MM.1S (cell line): ENCODE results near the gene ARHGAP32.

Experiments used
- DNase-seq: peaks from one replicate; pipeline ENCODE4 v3.0.0-alpha.2; 2015
- H2AFZ ChIP-seq: fragments of 300-600 bp; sonication (generic); 2 replicates; pipeline ENCODE4 v1.6.0; 2016; ENCODE audit warnings: antibody characterized with exemption, low read length
- H3F3A ChIP-seq: fragments of 300-600 bp; sonication (generic); 2 replicates; pipeline ENCODE4 v1.6.1; 2016; ENCODE audit warnings: mild to moderate bottlenecking, antibody characterized with exemption, low read length, moderate library complexity, mixed read lengths; ENCODE audit not compliant: insufficient read depth
- H3K27ac ChIP-seq: fragments of 300-600 bp; sonication (generic); 2 replicates; pipeline ENCODE4 v1.5.1; 2016; ENCODE audit warnings: mild to moderate bottlenecking, low read length
- H3K27me3 ChIP-seq: fragments of 300-600 bp; sonication (generic); replicated peaks from 2 replicates; pipeline ENCODE4 v1.6.0; 2016; ENCODE audit warnings: low read length; ENCODE audit not compliant: insufficient read depth
- H3K36me3 ChIP-seq: fragments of 300-600 bp; sonication (generic); replicated peaks from 2 replicates; pipeline ENCODE4 v1.6.1; 2016; ENCODE audit warnings: mild to moderate bottlenecking, low read length, mixed read lengths; ENCODE audit not compliant: insufficient read depth
- H3K4me1 ChIP-seq: fragments of 300-600 bp; sonication (generic); 2 replicates; pipeline ENCODE4 v1.6.1; 2016; ENCODE audit warnings: low read length, mixed read lengths
- H3K4me2 ChIP-seq: fragments of 300-600 bp; sonication (generic); 2 replicates; pipeline ENCODE4 v1.6.0; 2016; ENCODE audit warnings: low read depth, low read length
- H3K4me3 ChIP-seq: fragments of 300-600 bp; sonication (generic); 2 replicates; pipeline ENCODE4 v1.5.1; 2016; ENCODE audit warnings: low read length, mixed read lengths
- H3K79me2 ChIP-seq: fragments of 300-600 bp; sonication (generic); 2 replicates; pipeline ENCODE4 v1.6.1; 2016; ENCODE audit warnings: mixed run types, low read length, mixed read lengths
- H3K9ac ChIP-seq: fragments of 300-600 bp; sonication (generic); 2 replicates; pipeline ENCODE4 v1.6.1; 2016; ENCODE audit warnings: low read length, mixed read lengths
- H3K9me2 ChIP-seq: fragments of 300-600 bp; sonication (generic); replicated peaks from 2 replicates; pipeline ENCODE4 v1.6.1; 2016; ENCODE audit warnings: mild to moderate bottlenecking, low read length, mixed read lengths; ENCODE audit not compliant: insufficient read depth
- H3K9me3 ChIP-seq: fragments of 300-600 bp; sonication (generic); replicated peaks from 2 replicates; pipeline ENCODE4 v1.6.1; 2016; ENCODE audit warnings: mild to moderate bottlenecking, low read length, mixed read lengths; ENCODE audit not compliant: insufficient read depth
- H4K20me1 ChIP-seq: fragments of 300-600 bp; sonication (generic); 2 replicates; pipeline ENCODE4 v1.6.1; 2016; ENCODE audit warnings: mild to moderate bottlenecking, low read length, moderate library complexity, mixed read lengths; ENCODE audit not compliant: insufficient read depth
- CTCF ChIP-seq: fragments of 300-600 bp; sonication (generic); IDR thresholded peaks from 2 replicates; pipeline ENCODE4 v1.5.1; 2016; ENCODE audit warnings: antibody characterized with exemption, low read length, mixed read lengths
- EZH2 ChIP-seq: fragments of 300-600 bp; sonication (generic); optimal IDR thresholded peaks from 2 replicates; pipeline ENCODE3; 2017; ENCODE audit warnings: low read depth, mild to moderate bottlenecking, antibody characterized with exemption, low read length, mixed read lengths
- EZH2phosphoT487 ChIP-seq: fragments of 300-600 bp; sonication (generic); IDR thresholded peaks from 2 replicates; pipeline ENCODE4 v1.6.1; 2018; ENCODE audit warnings: antibody characterized with exemption, low read length

The ARHGAP32 gene

GRCh38 chr11:129041611-129042018 lies 150.5 kb downstream of the ARHGAP32 start:
- H3K36me3 ChIP-seq: no peaks in the 10 kb centered on the region
- DNase-seq: no peak
- H3K27ac ChIP-seq: no peak overlapping the region
- no peak overlapping the region for H3K4me2 ChIP-seq
- no peaks in the 10 kb centered on the region for H3K27me3 ChIP-seq
- H3K9me3 ChIP-seq: no peaks in the 10 kb centered on the region
- H3K9ac ChIP-seq: no peak overlapping the region
- no peak overlapping the region for H2AFZ ChIP-seq
- H3K4me1 ChIP-seq: no peaks in the 10 kb centered on the region
- TF ChIP-seq CTCF (no peak), EZH2phosphoT487 (no peak), EZH2 (no peak)
- no peaks in the 10 kb centered on the region for H3F3A ChIP-seq
- H3K4me3 ChIP-seq: no peak overlapping the region
- no peaks in the 10 kb centered on the region for H3K79me2 ChIP-seq
- H4K20me1 ChIP-seq: no peaks in the 10 kb centered on the region; the same call in 1 of the 2 replicates
- no peaks in the 10 kb centered on the region for H3K9me2 ChIP-seq

- Histone ChIP-seq H3K79me2 (no peaks in the 10 kb centered on the region), H2AFZ (no peak overlapping the region), H3K27ac (no peak overlapping the region), H3K4me3 (no peak overlapping the region), H3K4me2 (no peak overlapping the region), H3K27me3 (no peaks in the 10 kb centered on the region), H3K36me3 (no peaks in the 10 kb centered on the region), H3F3A (no peaks in the 10 kb centered on the region), H3K9me3 (no peaks in the 10 kb centered on the region), H3K9me2 (no peaks in the 10 kb centered on the region), H3K9ac (no peak overlapping the region), H4K20me1 (no peaks in the 10 kb centered on the region; the same call in 1 of the 2 replicates), H3K4me1 (no peaks in the 10 kb centered on the region)
- no peak for TF ChIP-seq EZH2phosphoT487
- no peak for TF ChIP-seq EZH2
- TF ChIP-seq CTCF: no peak
- no peak for DNase-seq
These were observed 151.2 kb downstream of the ARHGAP32 start for GRCh38 chr11:129040934-129041333.

- no peaks in the 10 kb centered on the region for H3K4me1 ChIP-seq
- DNase-seq: no peak
- H3K9me3 ChIP-seq: no peaks in the 10 kb centered on the region
- no peaks in the 10 kb centered on the region for H3K36me3 ChIP-seq
- no peak overlapping the region for H3K4me2 ChIP-seq
- H4K20me1 ChIP-seq: no peaks in the 10 kb centered on the region; the same call in 1 of the 2 replicates
- H3F3A ChIP-seq: no peaks in the 10 kb centered on the region
- TF ChIP-seq CTCF (no peak), EZH2 (no peak), EZH2phosphoT487 (no peak)
- H3K79me2 ChIP-seq: no peaks in the 10 kb centered on the region
- no peak overlapping the region for H2AFZ ChIP-seq
- no peak overlapping the region for H3K9ac ChIP-seq
- H3K27me3 ChIP-seq: no peaks in the 10 kb centered on the region
- no peak overlapping the region for H3K27ac ChIP-seq
- H3K9me2 ChIP-seq: no peaks in the 10 kb centered on the region
- H3K4me3 ChIP-seq: no peak overlapping the region
These were observed 156.9 kb downstream of the ARHGAP32 start for GRCh38 chr11:129035244-129035643.
